Measurements from ENCODE around the gene TAGLN. TPM values are rescaled to one million over a fixed set of nuclear protein-coding genes. Genes with fewer than 3 reads are reported as not detected.

The TAGLN gene
- total RNA-seq, 1 experiment from 2014 or later = 71.5 TPM

DNA sequence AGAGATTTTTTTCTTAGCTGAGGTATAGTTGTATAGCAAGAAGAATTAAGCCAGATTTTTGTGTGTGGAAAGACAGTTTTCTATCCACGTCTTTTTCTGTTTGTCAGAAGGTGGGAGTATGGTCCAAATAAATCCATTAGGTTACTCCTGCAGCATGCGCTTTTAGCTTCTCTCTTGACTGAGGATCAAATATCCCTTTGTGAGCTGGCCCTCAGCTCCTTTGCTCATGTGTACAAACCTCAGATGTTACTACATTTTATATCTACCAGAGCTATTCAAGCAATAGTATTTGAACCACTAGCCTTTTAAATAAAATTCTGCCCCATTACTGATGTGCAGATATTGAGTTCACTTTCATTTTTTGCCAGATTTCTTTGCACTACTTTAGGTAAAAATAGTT, 29.4 kb upstream of the TAGLN start:
- ChIA-PET CTCF (interaction anchor here (0.6 to 1.4 kb wide), 5 partner anchors 9 to 437 kb away, joined by 3 to 6 read pairs (median 3); partner anchors contain the start of gene SIDT2), POLR2A (interaction anchor here (0.6 to 1.0 kb wide), 3 partner anchors 9 to 71 kb away, joined by 3 to 7 read pairs (median 4); partner anchors contain the start of gene SIDT2)
- Mint-ChIP-seq H3K36me3 (peaks cover 43% of the 10 kb centered on the region), H3K4me3 (no peak overlapping the region), H3K4me1 (peaks cover 17% of the 10 kb centered on the region), H3K27me3 (ENCODE audit: low read depth) (no peaks in the 10 kb centered on the region), H3K9me3 (no peaks in the 10 kb centered on the region), H3K27ac (no peak overlapping the region)
- TF ChIP-seq FOXK1 (CRISPR knock-in tag; IDR thresholded peaks at IDR 0.05) (no peak), IRF2 (CRISPR knock-in tag; IDR thresholded peaks at IDR 0.05; ENCODE audit: borderline replicate concordance, low read depth) (no peak), FOXJ3 (CRISPR knock-in tag; IDR thresholded peaks at IDR 0.05; ENCODE audit: borderline replicate concordance) (no peak), ZBTB21 (CRISPR knock-in tag; IDR thresholded peaks at IDR 0.05; ENCODE audit: borderline replicate concordance) (no peak), ZNF232 (CRISPR knock-in tag; IDR thresholded peaks at IDR 0.05) (no peak), ZNF121 (CRISPR knock-in tag; IDR thresholded peaks at IDR 0.05) (no peak), SMAD4 (CRISPR knock-in tag; IDR thresholded peaks at IDR 0.05) (no peak), RELA (CRISPR knock-in tag; IDR thresholded peaks at IDR 0.05; ENCODE audit: borderline replicate concordance) (no peak), GRHL2 (CRISPR knock-in tag; IDR thresholded peaks at IDR 0.05; ENCODE audit: insufficient replicate concordance, severe bottlenecking) (no peak), FOXP1 (CRISPR knock-in tag; IDR thresholded peaks at IDR 0.05; ENCODE audit: borderline replicate concordance) (no peak), CBFB (CRISPR knock-in tag; IDR thresholded peaks at IDR 0.05; ENCODE audit: low read depth) (no peak), ETV6 (CRISPR knock-in tag; IDR thresholded peaks at IDR 0.05) (no peak)
- TF ChIP-seq, protein P1, sequence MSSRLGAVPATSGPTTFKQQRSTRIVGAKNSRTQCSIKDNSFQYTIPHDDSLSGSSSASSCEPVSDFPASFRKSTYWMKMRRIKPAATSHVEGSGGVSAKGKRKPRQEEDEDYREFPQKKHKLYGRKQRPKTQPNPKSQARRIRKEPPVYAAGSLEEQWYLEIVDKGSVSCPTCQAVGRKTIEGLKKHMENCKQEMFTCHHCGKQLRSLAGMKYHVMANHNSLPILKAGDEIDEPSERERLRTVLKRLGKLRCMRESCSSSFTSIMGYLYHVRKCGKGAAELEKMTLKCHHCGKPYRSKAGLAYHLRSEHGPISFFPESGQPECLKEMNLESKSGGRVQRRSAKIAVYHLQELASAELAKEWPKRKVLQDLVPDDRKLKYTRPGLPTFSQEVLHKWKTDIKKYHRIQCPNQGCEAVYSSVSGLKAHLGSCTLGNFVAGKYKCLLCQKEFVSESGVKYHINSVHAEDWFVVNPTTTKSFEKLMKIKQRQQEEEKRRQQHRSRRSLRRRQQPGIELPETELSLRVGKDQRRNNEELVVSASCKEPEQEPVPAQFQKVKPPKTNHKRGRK (CRISPR knock-in tag; IDR thresholded peaks at IDR 0.05; ENCODE audit: borderline replicate concordance) = no peak
- TF ChIP-seq, protein P2, sequence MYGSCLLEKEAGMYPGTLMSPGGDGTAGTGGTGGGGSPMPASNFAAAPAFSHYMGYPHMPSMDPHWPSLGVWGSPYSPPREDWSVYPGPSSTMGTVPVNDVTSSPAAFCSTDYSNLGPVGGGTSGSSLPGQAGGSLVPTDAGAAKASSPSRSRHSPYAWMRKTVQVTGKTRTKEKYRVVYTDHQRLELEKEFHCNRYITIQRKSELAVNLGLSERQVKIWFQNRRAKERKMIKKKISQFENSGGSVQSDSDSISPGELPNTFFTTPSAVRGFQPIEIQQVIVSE (CRISPR knock-in tag; IDR thresholded peaks at IDR 0.05; ENCODE audit: borderline replicate concordance) = no peak
- TF ChIP-seq, protein P3, sequence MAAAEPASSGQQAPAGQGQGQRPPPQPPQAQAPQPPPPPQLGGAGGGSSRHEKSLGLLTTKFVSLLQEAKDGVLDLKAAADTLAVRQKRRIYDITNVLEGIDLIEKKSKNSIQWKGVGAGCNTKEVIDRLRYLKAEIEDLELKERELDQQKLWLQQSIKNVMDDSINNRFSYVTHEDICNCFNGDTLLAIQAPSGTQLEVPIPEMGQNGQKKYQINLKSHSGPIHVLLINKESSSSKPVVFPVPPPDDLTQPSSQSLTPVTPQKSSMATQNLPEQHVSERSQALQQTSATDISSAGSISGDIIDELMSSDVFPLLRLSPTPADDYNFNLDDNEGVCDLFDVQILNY (CRISPR knock-in tag; IDR thresholded peaks at IDR 0.05) = no peak
- TF ChIP-seq, protein P4, sequence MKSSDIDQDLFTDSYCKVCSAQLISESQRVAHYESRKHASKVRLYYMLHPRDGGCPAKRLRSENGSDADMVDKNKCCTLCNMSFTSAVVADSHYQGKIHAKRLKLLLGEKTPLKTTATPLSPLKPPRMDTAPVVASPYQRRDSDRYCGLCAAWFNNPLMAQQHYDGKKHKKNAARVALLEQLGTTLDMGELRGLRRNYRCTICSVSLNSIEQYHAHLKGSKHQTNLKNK (CRISPR knock-in tag; IDR thresholded peaks at IDR 0.05) = no peak
- DNase-seq (ENCODE audit: low spot score) (no peak), ATAC-seq (no peak)

DNA sequence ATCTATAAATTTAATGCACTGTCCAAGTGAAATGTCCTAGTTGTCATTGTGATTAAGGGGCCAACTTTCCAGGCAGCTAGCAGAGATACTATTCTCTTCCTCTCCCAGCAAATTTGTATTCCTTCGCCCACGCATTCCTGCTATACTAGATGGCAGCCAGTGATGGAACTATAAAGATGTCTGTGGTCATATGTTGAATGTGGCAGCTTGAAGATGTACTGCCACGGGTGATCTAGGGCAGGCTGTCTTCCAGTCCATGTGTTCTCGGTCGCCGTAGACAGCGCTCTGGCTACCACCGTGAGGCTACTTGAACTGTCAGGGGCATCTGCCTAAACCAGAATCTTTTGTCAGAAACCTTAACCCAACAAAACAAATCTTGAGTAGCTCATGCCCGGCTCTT, 29.0 kb upstream of the TAGLN start:
- ChIA-PET CTCF (interaction anchor here (0.5 to 1.4 kb wide), 5 partner anchors 8 to 438 kb away, joined by 3 to 6 read pairs (median 3); partner anchors contain the start of gene SIDT2), POLR2A (interaction anchor here (0.6 to 1.0 kb wide), 4 partner anchors 8 to 635 kb away, joined by 3 to 7 read pairs (median 4); partner anchors contain the start of gene SIDT2)
- DNase-seq (ENCODE audit: low spot score) (no peak), ATAC-seq (no peak)
- peaks cover 17% of the 10 kb centered on the region for H3K4me1 Mint-ChIP-seq
- peak overlapping the region; percentile 48; the same call in 1 of the 2 replicates for H3K27ac Mint-ChIP-seq
- H3K9me3 Mint-ChIP-seq = no peaks in the 10 kb centered on the region
- no peaks in the 10 kb centered on the region for H3K27me3 Mint-ChIP-seq (ENCODE audit: low read depth)
- H3K4me3 Mint-ChIP-seq = no peak overlapping the region
- peaks cover 41% of the 10 kb centered on the region for H3K36me3 Mint-ChIP-seq
- TF ChIP-seq TEAD1 (CRISPR knock-in tag; IDR thresholded peaks at IDR 0.05) (no peak), GABPB1 (CRISPR knock-in tag; IDR thresholded peaks at IDR 0.05) (no peak), MXD4 (CRISPR knock-in tag; IDR thresholded peaks at IDR 0.05; ENCODE audit: borderline replicate concordance) (no peak), FOXJ3 (CRISPR knock-in tag; IDR thresholded peaks at IDR 0.05; ENCODE audit: borderline replicate concordance) (no peak), PRRX2 (CRISPR knock-in tag; IDR thresholded peaks at IDR 0.05) (no peak), JAZF1 (CRISPR knock-in tag; IDR thresholded peaks at IDR 0.05) (no peak), TCF7 (CRISPR knock-in tag; IDR thresholded peaks at IDR 0.05; ENCODE audit: low read depth) (no peak)
- TF ChIP-seq, protein P5, sequence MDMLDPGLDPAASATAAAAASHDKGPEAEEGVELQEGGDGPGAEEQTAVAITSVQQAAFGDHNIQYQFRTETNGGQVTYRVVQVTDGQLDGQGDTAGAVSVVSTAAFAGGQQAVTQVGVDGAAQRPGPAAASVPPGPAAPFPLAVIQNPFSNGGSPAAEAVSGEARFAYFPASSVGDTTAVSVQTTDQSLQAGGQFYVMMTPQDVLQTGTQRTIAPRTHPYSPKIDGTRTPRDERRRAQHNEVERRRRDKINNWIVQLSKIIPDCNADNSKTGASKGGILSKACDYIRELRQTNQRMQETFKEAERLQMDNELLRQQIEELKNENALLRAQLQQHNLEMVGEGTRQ (CRISPR knock-in tag; IDR thresholded peaks at IDR 0.05) = no peak
- TF ChIP-seq, protein P6, sequence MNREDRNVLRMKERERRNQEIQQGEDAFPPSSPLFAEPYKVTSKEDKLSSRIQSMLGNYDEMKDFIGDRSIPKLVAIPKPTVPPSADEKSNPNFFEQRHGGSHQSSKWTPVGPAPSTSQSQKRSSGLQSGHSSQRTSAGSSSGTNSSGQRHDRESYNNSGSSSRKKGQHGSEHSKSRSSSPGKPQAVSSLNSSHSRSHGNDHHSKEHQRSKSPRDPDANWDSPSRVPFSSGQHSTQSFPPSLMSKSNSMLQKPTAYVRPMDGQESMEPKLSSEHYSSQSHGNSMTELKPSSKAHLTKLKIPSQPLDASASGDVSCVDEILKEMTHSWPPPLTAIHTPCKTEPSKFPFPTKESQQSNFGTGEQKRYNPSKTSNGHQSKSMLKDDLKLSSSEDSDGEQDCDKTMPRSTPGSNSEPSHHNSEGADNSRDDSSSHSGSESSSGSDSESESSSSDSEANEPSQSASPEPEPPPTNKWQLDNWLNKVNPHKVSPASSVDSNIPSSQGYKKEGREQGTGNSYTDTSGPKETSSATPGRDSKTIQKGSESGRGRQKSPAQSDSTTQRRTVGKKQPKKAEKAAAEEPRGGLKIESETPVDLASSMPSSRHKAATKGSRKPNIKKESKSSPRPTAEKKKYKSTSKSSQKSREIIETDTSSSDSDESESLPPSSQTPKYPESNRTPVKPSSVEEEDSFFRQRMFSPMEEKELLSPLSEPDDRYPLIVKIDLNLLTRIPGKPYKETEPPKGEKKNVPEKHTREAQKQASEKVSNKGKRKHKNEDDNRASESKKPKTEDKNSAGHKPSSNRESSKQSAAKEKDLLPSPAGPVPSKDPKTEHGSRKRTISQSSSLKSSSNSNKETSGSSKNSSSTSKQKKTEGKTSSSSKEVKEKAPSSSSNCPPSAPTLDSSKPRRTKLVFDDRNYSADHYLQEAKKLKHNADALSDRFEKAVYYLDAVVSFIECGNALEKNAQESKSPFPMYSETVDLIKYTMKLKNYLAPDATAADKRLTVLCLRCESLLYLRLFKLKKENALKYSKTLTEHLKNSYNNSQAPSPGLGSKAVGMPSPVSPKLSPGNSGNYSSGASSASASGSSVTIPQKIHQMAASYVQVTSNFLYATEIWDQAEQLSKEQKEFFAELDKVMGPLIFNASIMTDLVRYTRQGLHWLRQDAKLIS (CRISPR knock-in tag; IDR thresholded peaks at IDR 0.05; ENCODE audit: borderline replicate concordance) = no peak
- TF ChIP-seq, protein P7, sequence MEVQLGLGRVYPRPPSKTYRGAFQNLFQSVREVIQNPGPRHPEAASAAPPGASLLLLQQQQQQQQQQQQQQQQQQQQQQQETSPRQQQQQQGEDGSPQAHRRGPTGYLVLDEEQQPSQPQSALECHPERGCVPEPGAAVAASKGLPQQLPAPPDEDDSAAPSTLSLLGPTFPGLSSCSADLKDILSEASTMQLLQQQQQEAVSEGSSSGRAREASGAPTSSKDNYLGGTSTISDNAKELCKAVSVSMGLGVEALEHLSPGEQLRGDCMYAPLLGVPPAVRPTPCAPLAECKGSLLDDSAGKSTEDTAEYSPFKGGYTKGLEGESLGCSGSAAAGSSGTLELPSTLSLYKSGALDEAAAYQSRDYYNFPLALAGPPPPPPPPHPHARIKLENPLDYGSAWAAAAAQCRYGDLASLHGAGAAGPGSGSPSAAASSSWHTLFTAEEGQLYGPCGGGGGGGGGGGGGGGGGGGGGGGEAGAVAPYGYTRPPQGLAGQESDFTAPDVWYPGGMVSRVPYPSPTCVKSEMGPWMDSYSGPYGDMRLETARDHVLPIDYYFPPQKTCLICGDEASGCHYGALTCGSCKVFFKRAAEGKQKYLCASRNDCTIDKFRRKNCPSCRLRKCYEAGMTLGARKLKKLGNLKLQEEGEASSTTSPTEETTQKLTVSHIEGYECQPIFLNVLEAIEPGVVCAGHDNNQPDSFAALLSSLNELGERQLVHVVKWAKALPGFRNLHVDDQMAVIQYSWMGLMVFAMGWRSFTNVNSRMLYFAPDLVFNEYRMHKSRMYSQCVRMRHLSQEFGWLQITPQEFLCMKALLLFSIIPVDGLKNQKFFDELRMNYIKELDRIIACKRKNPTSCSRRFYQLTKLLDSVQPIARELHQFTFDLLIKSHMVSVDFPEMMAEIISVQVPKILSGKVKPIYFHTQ (CRISPR knock-in tag; IDR thresholded peaks at IDR 0.05) = no peak

Measured in WTC11 (cell line).